Measurements from ENCODE around the gene NDUFB10. TPM values are rescaled to one million over a fixed set of nuclear protein-coding genes. Genes with fewer than 3 reads are reported as not detected.

Gene NDUFB10
- total RNA-seq, 1 donor from 2014 or later: 96.9 TPM

DNA sequence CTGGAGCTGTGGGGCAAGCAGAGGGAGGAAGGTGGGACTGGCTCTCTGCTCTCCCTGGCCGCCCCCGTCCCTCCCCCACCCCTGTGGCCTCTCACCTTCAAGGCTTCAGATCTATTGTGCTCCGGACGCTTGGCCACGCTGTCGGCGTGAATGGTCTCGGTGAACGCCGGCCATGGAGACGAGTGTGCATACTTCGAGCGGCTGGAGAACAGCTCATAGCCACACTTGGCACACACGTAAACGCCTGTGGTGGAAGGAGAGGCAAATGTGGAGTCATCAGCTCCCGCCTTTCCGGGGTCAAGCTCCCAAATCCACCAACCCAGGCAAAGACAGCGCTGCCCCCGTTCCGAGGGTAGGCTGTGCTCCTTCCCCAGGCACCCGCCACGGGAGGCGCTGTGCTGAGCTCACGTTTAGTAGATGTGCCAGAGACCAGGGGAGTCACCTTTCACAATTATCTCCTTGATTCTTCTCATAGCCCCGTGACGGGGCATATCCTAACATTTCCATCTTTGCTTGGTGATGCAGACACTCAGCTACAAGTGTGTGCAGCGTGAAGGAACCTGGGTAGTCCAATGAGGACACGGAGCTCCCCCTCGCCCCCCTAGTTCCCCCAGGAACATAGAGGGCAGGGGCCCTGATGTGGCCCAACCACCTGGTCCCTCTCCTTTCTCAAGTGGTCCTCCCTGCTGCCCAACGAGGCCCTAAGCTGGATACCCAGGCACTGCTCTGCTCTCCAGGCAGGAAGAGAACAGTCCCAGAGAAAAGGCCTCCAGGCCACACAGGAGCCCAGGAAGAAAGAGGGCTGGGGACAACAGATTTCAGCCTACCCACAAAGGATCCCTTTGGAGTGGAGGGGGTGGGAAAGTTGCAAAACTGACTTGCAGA lies 17.9 kb upstream of the NDUFB10 start:
- Mint-ChIP-seq H3K36me3 (ENCODE audit: insufficient read depth) (peaks cover 1% of the 10 kb centered on the region), H3K27ac (peak overlapping the region; percentile 67)
- no peak for DNase-seq (ENCODE audit: low spot score, unreplicated experiment)

GRCh38 chr16:1942047-1942809 lies 17.1 kb upstream of the NDUFB10 start:
- no peak overlapping the region for H3K27ac Mint-ChIP-seq
- DNase-seq (ENCODE audit: low spot score, unreplicated experiment): no peak
- H3K4me1 Mint-ChIP-seq (ENCODE audit: low read depth): peaks cover 2% of the 10 kb centered on the region
- no peak for TF ChIP-seq CTCF (IDR thresholded peaks at IDR 0.05; ENCODE audit: unreplicated experiment)
- peak overlapping the region; percentile 88 for H3K4me3 Mint-ChIP-seq (ENCODE audit: low read depth)
- no peaks in the 10 kb centered on the region for H3K9me3 Mint-ChIP-seq (ENCODE audit: low read depth)
- H3K36me3 Mint-ChIP-seq (ENCODE audit: insufficient read depth): no peaks in the 10 kb centered on the region
- no peaks in the 10 kb centered on the region for H3K27me3 Mint-ChIP-seq

More for the DNA sequence above, 17.9 kb upstream of the NDUFB10 start:
- H3K4me3 Mint-ChIP-seq (ENCODE audit: low read depth): peak overlapping the region; percentile 88
- peak; percentile 17 for TF ChIP-seq CTCF (IDR thresholded peaks at IDR 0.05; ENCODE audit: unreplicated experiment)
- H3K27me3 Mint-ChIP-seq: no peaks in the 10 kb centered on the region
- H3K4me1 Mint-ChIP-seq (ENCODE audit: low read depth): peaks cover 2% of the 10 kb centered on the region
- H3K9me3 Mint-ChIP-seq (ENCODE audit: low read depth): no peaks in the 10 kb centered on the region

DNA sequence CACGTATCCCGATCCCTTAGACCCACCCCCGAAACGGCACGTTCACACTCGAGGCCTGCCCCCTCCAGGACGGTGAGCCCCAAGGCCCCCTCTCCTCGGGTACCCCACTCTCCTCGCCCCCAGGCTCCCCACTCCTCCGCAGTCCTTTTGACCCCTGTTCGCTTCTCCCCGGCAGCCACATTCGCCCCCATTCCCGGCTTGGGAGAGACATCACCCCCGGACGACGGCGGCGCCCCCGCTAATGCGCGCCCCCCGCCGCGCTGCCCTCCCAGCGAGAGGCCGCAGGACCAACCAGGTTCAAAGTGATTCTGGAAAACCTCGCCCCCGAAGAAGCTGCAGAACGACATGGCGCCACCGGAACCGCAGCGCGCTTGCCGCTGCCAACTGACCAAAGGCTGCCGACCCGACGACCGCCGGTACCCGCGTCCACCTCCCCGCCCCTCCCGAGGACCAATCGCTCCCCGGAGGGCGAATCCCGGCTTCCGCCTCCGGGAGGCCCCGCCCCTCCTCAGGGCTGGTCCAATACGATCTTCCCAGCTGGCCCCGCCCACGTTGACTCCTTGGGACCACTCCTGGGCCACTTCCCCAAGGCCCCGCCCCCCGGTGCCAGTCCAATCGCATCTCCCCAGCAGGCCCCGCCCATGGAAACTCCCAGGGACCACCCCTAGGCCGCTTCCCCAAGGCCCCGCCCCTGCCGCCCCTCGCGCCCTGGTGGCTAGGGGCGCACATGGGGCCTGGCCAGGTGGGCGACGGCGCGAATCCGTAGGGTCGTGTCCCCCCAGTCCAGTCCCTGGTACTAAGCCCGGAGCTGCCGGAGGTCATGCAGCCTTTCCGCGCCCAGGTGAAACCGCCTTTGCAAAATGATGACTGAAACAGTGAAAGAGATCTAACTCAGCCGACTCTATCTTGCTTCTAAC lies 16.3 kb upstream of the NDUFB10 start, which contains the start of gene MSRB1:
TSS of gene MSRB1 (minus strand) at position 390 of the 917 bp plus-strand sequence. CDS start at position 347, 43 bp downstream.
- Mint-ChIP-seq H3K27ac (peak within 1 kb of the TSS; percentile 77), H3K4me3 (ENCODE audit: low read depth) (peak within 1 kb of the TSS; percentile 88), H3K36me3 (ENCODE audit: insufficient read depth) (no peaks in the 10 kb centered on the region), H3K4me1 (ENCODE audit: low read depth) (peaks cover 2% of the 10 kb centered on the region), H3K27me3 (no peaks in the 10 kb centered on the region), H3K9me3 (ENCODE audit: low read depth) (no peaks in the 10 kb centered on the region)
- TF ChIP-seq CTCF (IDR thresholded peaks at IDR 0.05; ENCODE audit: unreplicated experiment): peak; percentile 14
- peak; percentile 100 for DNase-seq (ENCODE audit: low spot score, unreplicated experiment)

- H3K27me3 Mint-ChIP-seq: no peaks in the 10 kb centered on the region
- H3K9me3 Mint-ChIP-seq (ENCODE audit: low read depth): no peaks in the 10 kb centered on the region
- TF ChIP-seq CTCF (IDR thresholded peaks at IDR 0.05; ENCODE audit: unreplicated experiment): no peak
- H3K27ac Mint-ChIP-seq: no peak overlapping the region
- peaks cover 2% of the 10 kb centered on the region for H3K4me1 Mint-ChIP-seq (ENCODE audit: low read depth)
- no peak for DNase-seq (ENCODE audit: low spot score, unreplicated experiment)
- no peaks in the 10 kb centered on the region for H3K36me3 Mint-ChIP-seq (ENCODE audit: insufficient read depth)
- H3K4me3 Mint-ChIP-seq (ENCODE audit: low read depth): no peak overlapping the region
Measured at GRCh38 chr16:1944612-1945199, 14.6 kb upstream of the NDUFB10 start.

All from progenitor cell of endocrine pancreas (in vitro differentiated cells).